ENCODE results near the gene PNLIPRP1. TPM values are rescaled to one million over a fixed set of nuclear protein-coding genes. Genes with fewer than 3 reads are reported as not detected.
A peak's percentile ranks its signal among the peaks of the same experiment; 100 is the strongest.

Gene PNLIPRP1
- total and polyA plus RNA-seq, 2 donors = 0.02 TPM; not detected in 1

- H3K27ac ChIP-seq (ENCODE audit: low read depth in 1 of 2, low read length in 1 of 2) = no peak overlapping the region
- no peaks in the 10 kb centered on the region for H3K4me1 ChIP-seq (ENCODE audit: control insufficient read depth in 2 of 2, insufficient read depth in 2 of 2, low read length in 2 of 2)
- H3K9me3 ChIP-seq (ENCODE audit: control insufficient read depth in 2 of 2, insufficient read depth in 1 of 2, low read length in 1 of 2) = no peaks in the 10 kb centered on the region
- WGBS = 86% methylated on average over 11 of the region's 11 CpGs
- peaks cover 0 to 6% of the 10 kb centered on the region in 2 donors for H3K27me3 ChIP-seq (ENCODE audit: control insufficient read depth in 2 of 2, insufficient read depth in 1 of 2, low read length in 1 of 2)
- H3K4me3 ChIP-seq (ENCODE audit: low read length in 2 of 2) = no peak overlapping the region
- H3K36me3 ChIP-seq (ENCODE audit: control insufficient read depth in 2 of 2, insufficient read depth in 2 of 2, low read length in 1 of 2) = no peaks in the 10 kb centered on the region
- no peak for DNase-seq (ENCODE audit: low read depth in 6 of 9, low spot score in 9 of 9)
Measured at GRCh38 chr10:116634126-116634975, 43.6 kb downstream of the PNLIPRP1 start.

GRCh38 chr10:116636385-116636784 lies 45.6 kb downstream of the PNLIPRP1 start:
- H3K4me1 ChIP-seq (ENCODE audit: control insufficient read depth in 2 of 2, insufficient read depth in 2 of 2, low read length in 2 of 2) = no peaks in the 10 kb centered on the region
- no peak overlapping the region for H3K27ac ChIP-seq (ENCODE audit: low read depth in 1 of 2, low read length in 1 of 2)
- H3K36me3 ChIP-seq (ENCODE audit: control insufficient read depth in 2 of 2, insufficient read depth in 2 of 2, low read length in 1 of 2) = no peaks in the 10 kb centered on the region
- H3K4me3 ChIP-seq (ENCODE audit: low read length in 2 of 2) = no peak overlapping the region
- peaks cover 0 to 2% of the 10 kb centered on the region in 2 donors for H3K27me3 ChIP-seq (ENCODE audit: control insufficient read depth in 2 of 2, insufficient read depth in 1 of 2, low read length in 1 of 2)
- no peaks in the 10 kb centered on the region for H3K9me3 ChIP-seq (ENCODE audit: control insufficient read depth in 2 of 2, insufficient read depth in 1 of 2, low read length in 1 of 2)
- no peak for DNase-seq (ENCODE audit: low read depth in 6 of 9, low spot score in 9 of 9)

DNA sequence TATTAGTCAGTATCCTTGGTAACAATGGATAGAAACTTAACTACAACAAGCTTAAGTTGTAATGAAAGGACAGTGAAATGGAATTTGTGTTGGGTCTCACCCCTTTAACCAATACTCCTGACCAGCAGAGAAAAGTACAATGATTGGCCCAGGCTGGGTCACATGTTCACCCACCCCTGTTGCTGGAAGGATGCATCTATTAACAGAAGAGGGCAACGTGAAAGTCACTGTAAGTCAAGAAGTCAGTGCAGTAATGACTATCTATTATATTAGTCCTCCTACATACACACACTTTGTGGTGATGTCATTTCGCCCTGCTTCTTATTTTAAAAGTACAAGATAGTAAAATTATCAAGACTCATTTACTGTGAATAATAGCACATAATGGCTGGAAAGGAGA lies 46.2 kb downstream of the PNLIPRP1 start:
- Histone ChIP-seq H3K36me3 (ENCODE audit: control insufficient read depth in 2 of 2, insufficient read depth in 2 of 2, low read length in 1 of 2) (no peaks in the 10 kb centered on the region), H3K9me3 (ENCODE audit: control insufficient read depth in 2 of 2, insufficient read depth in 1 of 2, low read length in 1 of 2) (no peaks in the 10 kb centered on the region), H3K4me1 (ENCODE audit: control insufficient read depth in 2 of 2, insufficient read depth in 2 of 2, low read length in 2 of 2) (no peaks in the 10 kb centered on the region), H3K27ac (ENCODE audit: low read depth in 1 of 2, low read length in 1 of 2) (no peak overlapping the region), H3K4me3 (ENCODE audit: low read length in 2 of 2) (no peak overlapping the region), H3K27me3 (ENCODE audit: control insufficient read depth in 2 of 2, insufficient read depth in 1 of 2, low read length in 1 of 2) (peaks cover 0 to 2% of the 10 kb centered on the region in 2 donors)
- WGBS = 48% methylated on average over 2 of the region's 2 CpGs
- DNase-seq (ENCODE audit: low read depth in 6 of 9, low spot score in 9 of 9) = no peak

- no peaks in the 10 kb centered on the region for H3K4me1 ChIP-seq (ENCODE audit: control insufficient read depth in 2 of 2, insufficient read depth in 2 of 2, low read length in 2 of 2)
- DNase-seq (ENCODE audit: low read depth in 6 of 9, low spot score in 9 of 9) = peak in 3 of 9 donors; percentile 13 to 39 (median 16)
- H3K36me3 ChIP-seq (ENCODE audit: control insufficient read depth in 2 of 2, insufficient read depth in 2 of 2, low read length in 1 of 2) = no peaks in the 10 kb centered on the region
- H3K27me3 ChIP-seq (ENCODE audit: control insufficient read depth in 2 of 2, insufficient read depth in 1 of 2, low read length in 1 of 2) = peaks cover 0 to 2% of the 10 kb centered on the region in 2 donors
- no peaks in the 10 kb centered on the region for H3K9me3 ChIP-seq (ENCODE audit: control insufficient read depth in 2 of 2, insufficient read depth in 1 of 2, low read length in 1 of 2)
- 5% methylated on average over 1 of the region's 1 CpG for WGBS
- H3K4me3 ChIP-seq (ENCODE audit: low read length in 2 of 2) = no peak overlapping the region
- no peak overlapping the region for H3K27ac ChIP-seq (ENCODE audit: low read depth in 1 of 2, low read length in 1 of 2)
Measured at GRCh38 chr10:116637830-116638229, 47.1 kb downstream of the PNLIPRP1 start.

GRCh38 chr10:116646502-116646901 lies 55.7 kb downstream of the PNLIPRP1 start:
- WGBS = 94% methylated on average over 5 of the region's 5 CpGs
- Histone ChIP-seq H3K36me3 (ENCODE audit: control insufficient read depth in 2 of 2, insufficient read depth in 2 of 2, low read length in 1 of 2) (no peaks in the 10 kb centered on the region), H3K9me3 (ENCODE audit: control insufficient read depth in 2 of 2, insufficient read depth in 1 of 2, low read length in 1 of 2) (no peaks in the 10 kb centered on the region), H3K27ac (ENCODE audit: low read depth in 1 of 2, low read length in 1 of 2) (no peak overlapping the region), H3K4me1 (ENCODE audit: control insufficient read depth in 2 of 2, insufficient read depth in 2 of 2, low read length in 2 of 2) (no peaks in the 10 kb centered on the region), H3K4me3 (ENCODE audit: low read length in 2 of 2) (no peak overlapping the region), H3K27me3 (ENCODE audit: control insufficient read depth in 2 of 2, insufficient read depth in 1 of 2, low read length in 1 of 2) (no peaks in the 10 kb centered on the region)
- DNase-seq (ENCODE audit: low read depth in 6 of 9, low spot score in 9 of 9) = no peak

DNA sequence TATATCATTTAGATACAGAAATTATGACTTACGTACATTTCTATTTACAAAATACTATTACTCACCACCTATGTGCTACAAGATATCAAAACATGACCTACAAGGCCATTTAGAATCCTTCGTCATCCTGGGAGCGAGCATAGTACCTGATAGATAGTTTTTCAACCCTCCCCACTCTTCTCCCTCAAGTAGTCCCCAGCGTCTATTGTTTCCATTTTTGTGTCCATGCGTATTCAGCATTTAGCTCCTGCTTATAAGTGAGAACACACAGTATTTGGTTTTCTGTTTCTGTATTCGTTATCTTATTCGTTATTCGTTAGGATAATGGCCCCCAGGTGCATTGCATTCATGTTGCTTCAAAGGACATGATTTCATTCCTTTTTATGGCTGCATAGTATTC lies 58.1 kb downstream of the PNLIPRP1 start:
- Histone ChIP-seq H3K4me1 (ENCODE audit: control insufficient read depth in 2 of 2, insufficient read depth in 2 of 2, low read length in 2 of 2) (no peaks in the 10 kb centered on the region), H3K4me3 (ENCODE audit: low read length in 2 of 2) (no peak overlapping the region), H3K27me3 (ENCODE audit: control insufficient read depth in 2 of 2, insufficient read depth in 1 of 2, low read length in 1 of 2) (no peaks in the 10 kb centered on the region), H3K9me3 (ENCODE audit: control insufficient read depth in 2 of 2, insufficient read depth in 1 of 2, low read length in 1 of 2) (no peaks in the 10 kb centered on the region), H3K27ac (ENCODE audit: low read depth in 1 of 2, low read length in 1 of 2) (no peak overlapping the region), H3K36me3 (ENCODE audit: control insufficient read depth in 2 of 2, insufficient read depth in 2 of 2, low read length in 1 of 2) (no peaks in the 10 kb centered on the region)
- WGBS = 85% methylated on average over 8 of the region's 8 CpGs
- no peak for DNase-seq (ENCODE audit: low read depth in 6 of 9, low spot score in 9 of 9)

GRCh38 chr10:116653885-116654284 lies 63.1 kb downstream of the PNLIPRP1 start:
- 92% methylated on average over 1 of the region's 1 CpG for WGBS
- no peak for DNase-seq (ENCODE audit: low read depth in 6 of 9, low spot score in 9 of 9)
- H3K4me3 ChIP-seq (ENCODE audit: low read length in 2 of 2) = no peak overlapping the region
- H3K27me3 ChIP-seq (ENCODE audit: control insufficient read depth in 2 of 2, insufficient read depth in 1 of 2, low read length in 1 of 2) = no peaks in the 10 kb centered on the region
- H3K4me1 ChIP-seq (ENCODE audit: control insufficient read depth in 2 of 2, insufficient read depth in 2 of 2, low read length in 2 of 2) = no peaks in the 10 kb centered on the region
- no peaks in the 10 kb centered on the region for H3K9me3 ChIP-seq (ENCODE audit: control insufficient read depth in 2 of 2, insufficient read depth in 1 of 2, low read length in 1 of 2)
- H3K36me3 ChIP-seq (ENCODE audit: control insufficient read depth in 2 of 2, insufficient read depth in 2 of 2, low read length in 1 of 2) = no peaks in the 10 kb centered on the region
- no peak overlapping the region for H3K27ac ChIP-seq (ENCODE audit: low read depth in 1 of 2, low read length in 1 of 2)

DNA sequence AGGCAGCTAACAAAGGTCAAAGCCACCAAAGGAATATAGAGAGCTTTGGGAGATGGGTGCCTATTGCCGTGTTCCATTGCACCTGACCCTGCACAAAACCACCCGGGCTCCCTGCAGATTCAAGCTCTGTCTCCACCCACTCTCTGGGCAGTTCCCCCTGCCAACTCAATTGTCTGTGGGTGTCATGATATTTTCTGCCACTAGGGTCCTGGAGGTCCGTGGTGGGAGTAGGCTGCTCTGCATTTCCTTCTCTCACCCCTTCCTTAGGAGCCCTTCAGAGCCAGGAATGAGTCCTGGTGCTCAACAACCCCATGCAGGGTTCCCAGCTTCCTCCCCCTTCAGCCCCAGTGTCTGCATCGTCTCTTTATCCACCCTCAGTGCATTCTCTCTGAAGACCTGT lies 64.1 kb downstream of the PNLIPRP1 start:
- WGBS = 58% methylated on average over 4 of the region's 4 CpGs
- H3K27me3 ChIP-seq (ENCODE audit: control insufficient read depth in 2 of 2, insufficient read depth in 1 of 2, low read length in 1 of 2) = no peaks in the 10 kb centered on the region

GRCh38 chr10:116655568-116655967 lies 64.8 kb downstream of the PNLIPRP1 start:
- no peak overlapping the region for H3K4me3 ChIP-seq (ENCODE audit: low read length in 2 of 2)
- H3K36me3 ChIP-seq (ENCODE audit: control insufficient read depth in 2 of 2, insufficient read depth in 2 of 2, low read length in 1 of 2) = no peaks in the 10 kb centered on the region
- 93% methylated on average over 2 of the region's 2 CpGs for WGBS

More for the DNA sequence above, 64.1 kb downstream of the PNLIPRP1 start:
- Histone ChIP-seq H3K9me3 (ENCODE audit: control insufficient read depth in 2 of 2, insufficient read depth in 1 of 2, low read length in 1 of 2) (no peaks in the 10 kb centered on the region), H3K4me1 (ENCODE audit: control insufficient read depth in 2 of 2, insufficient read depth in 2 of 2, low read length in 2 of 2) (no peaks in the 10 kb centered on the region), H3K36me3 (ENCODE audit: control insufficient read depth in 2 of 2, insufficient read depth in 2 of 2, low read length in 1 of 2) (no peaks in the 10 kb centered on the region), H3K27ac (ENCODE audit: low read depth in 1 of 2, low read length in 1 of 2) (no peak overlapping the region), H3K4me3 (ENCODE audit: low read length in 2 of 2) (no peak overlapping the region)
- DNase-seq (ENCODE audit: low read depth in 6 of 9, low spot score in 9 of 9) = no peak

More at GRCh38 chr10:116655568-116655967, 64.8 kb downstream of the PNLIPRP1 start:
- DNase-seq (ENCODE audit: low read depth in 6 of 9, low spot score in 9 of 9) = no peak
- Histone ChIP-seq H3K9me3 (ENCODE audit: control insufficient read depth in 2 of 2, insufficient read depth in 1 of 2, low read length in 1 of 2) (no peaks in the 10 kb centered on the region), H3K4me1 (ENCODE audit: control insufficient read depth in 2 of 2, insufficient read depth in 2 of 2, low read length in 2 of 2) (no peaks in the 10 kb centered on the region), H3K27ac (ENCODE audit: low read depth in 1 of 2, low read length in 1 of 2) (no peak overlapping the region), H3K27me3 (ENCODE audit: control insufficient read depth in 2 of 2, insufficient read depth in 1 of 2, low read length in 1 of 2) (no peaks in the 10 kb centered on the region)

All from thymus (tissue), 11 donors.